SJSA1 (cell line): ENCODE results near the gene DOC2B. TPM values are rescaled to one million over a fixed set of nuclear protein-coding genes. Genes with fewer than 3 reads are reported as not detected.
"Not testable (repeated sequence)": the region's sequence is repeated elsewhere in the genome, so short reads cannot be mapped to it uniquely, and the experiment has no call there.

ENCODE experiments used
- DNase-seq, 2 experiments: peaks; one replicate each; pipeline ENCODE4 v3.0.0-alpha.2; 2015 to 2020; ENCODE audit warnings: low spot score in 2 of 2, low read depth in 1 of 2
- H3K27ac ChIP-seq: fragments of 250-450 bp; sonication (Bioruptor Pico); 2 replicates; pipeline ENCODE4 v1.5.1; 2020; ENCODE audit warnings: mild to moderate bottlenecking, moderate library complexity
- H3K27me3 ChIP-seq: fragments of 250-450 bp; sonication (Bioruptor Pico); replicated peaks from 2 replicates; pipeline ENCODE4 v1.5.1; 2020; ENCODE audit warnings: mild to moderate bottlenecking, moderate library complexity
- H3K36me3 ChIP-seq: fragments of 250-450 bp; sonication (Bioruptor Pico); 2 replicates; pipeline ENCODE4 v1.5.1; 2020; ENCODE audit warnings: mild to moderate bottlenecking
- H3K4me1 ChIP-seq: fragments of 250-450 bp; sonication (Bioruptor Pico); replicated peaks from 2 replicates; pipeline ENCODE4 v1.6.1; 2021; ENCODE audit warnings: mild to moderate bottlenecking
- H3K4me3 ChIP-seq: fragments of 250-450 bp; sonication (Bioruptor Pico); 2 replicates; pipeline ENCODE4 v1.5.1; 2020; ENCODE audit warnings: mild to moderate bottlenecking
- H3K9me3 ChIP-seq: fragments of 250-450 bp; sonication (Bioruptor Pico); replicated peaks from 2 replicates; pipeline ENCODE4 v1.5.1; 2020; ENCODE audit warnings: mild to moderate bottlenecking
- total RNA-seq: library from RNA; depleted of rRNA; stranded (reverse); fragments of >200 nt; shearing (Covaris generic); gene quantifications from 2 replicates; pipeline ENCODE4 v1.2.3, GENCODE V29; 2014

The DOC2B gene
- total RNA-seq, 1 experiment from 2014 or later = not detected

DNA sequence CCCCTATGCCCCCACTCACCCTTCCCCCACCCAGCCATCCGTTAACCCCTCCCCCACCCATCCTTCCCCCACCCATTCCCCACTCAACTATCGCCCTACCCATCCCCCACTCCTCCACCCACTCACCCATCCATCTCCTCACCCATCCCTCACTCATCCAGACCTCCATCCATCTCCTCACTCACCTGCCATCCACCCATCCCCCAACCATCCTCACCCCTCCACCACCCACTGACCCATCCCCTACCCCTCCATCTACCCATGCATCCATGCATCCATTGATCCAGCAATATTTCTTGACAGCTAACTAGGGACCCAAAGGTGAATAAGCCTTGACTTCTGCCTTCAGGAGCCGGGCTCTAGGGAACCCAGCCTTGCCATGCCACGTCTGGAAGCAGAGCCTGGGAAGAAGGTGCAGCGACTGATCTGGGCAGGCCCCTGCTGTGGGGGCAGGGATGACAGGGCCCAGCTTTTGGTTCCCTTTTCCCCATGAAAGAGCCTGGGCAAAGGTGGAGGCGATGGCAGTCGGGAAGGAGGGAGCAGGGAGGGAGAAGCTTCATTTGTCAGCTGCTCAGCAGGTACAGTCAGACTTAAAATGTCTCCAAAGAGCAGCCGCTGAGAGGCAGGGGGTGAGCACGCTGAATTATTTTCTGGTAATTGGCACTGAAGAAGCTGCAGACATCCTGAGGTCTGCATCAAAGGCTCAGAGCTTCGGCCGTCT lies 23.1 kb upstream of the DOC2B start:
- Histone ChIP-seq H3K4me3 (no peak overlapping the region), H3K4me1 (no peaks in the 10 kb centered on the region), H3K9me3 (no peaks in the 10 kb centered on the region), H3K36me3 (no peaks in the 10 kb centered on the region), H3K27ac (no peak overlapping the region), H3K27me3 (peaks cover 5% of the 10 kb centered on the region)
- no peak for DNase-seq

DNA sequence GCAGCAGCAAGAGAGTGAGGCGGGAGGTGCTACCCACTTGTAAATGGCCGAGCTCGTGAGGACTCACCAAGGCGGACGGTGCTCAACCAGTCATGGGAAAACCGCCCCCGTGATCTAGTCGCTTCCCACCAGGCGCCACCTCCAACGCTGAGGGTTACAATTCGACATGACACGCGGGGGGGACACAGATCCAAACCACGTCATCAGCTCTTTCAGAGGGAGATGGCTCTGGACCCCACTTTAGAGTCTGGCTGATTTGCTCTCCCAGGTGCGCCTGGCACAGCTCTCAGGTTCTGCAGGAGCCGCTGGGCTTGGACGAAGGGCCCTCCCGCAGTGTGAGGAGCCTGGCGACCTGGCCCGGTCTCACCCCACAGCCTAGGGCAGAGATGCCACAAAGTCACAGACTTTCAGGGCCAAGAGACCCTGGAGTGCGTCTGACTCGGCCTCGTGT lies 21.1 kb upstream of the DOC2B start:
- no peaks in the 10 kb centered on the region for H3K4me1 ChIP-seq
- no peaks in the 10 kb centered on the region; the same call in 1 of the 2 replicates for H3K27me3 ChIP-seq
- H3K4me3 ChIP-seq = no peak overlapping the region
- H3K27ac ChIP-seq = no peak overlapping the region
- H3K9me3 ChIP-seq = no peaks in the 10 kb centered on the region
- H3K36me3 ChIP-seq = no peaks in the 10 kb centered on the region
- DNase-seq = no peak

DNA sequence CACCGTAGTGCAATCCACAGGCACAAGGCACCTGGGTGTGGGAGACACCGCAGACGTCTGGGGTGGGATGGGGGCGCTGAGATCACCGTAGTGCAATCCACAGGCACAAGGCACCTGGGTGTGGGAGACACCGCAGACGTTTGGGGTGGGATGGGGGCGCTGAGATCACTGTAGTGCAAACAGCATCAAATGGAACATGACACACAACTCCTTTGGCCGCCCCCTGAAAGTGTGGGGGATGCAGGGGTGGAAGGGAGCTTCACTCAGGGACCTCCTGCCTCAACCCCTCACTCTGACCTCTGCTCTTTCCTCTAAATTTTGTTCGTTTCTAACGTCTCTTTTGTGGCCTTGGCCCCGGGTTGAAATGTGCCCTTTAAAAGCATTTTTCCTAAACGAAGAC lies 20.3 kb upstream of the DOC2B start:
- DNase-seq, H3K27me3 ChIP-seq, H3K27ac ChIP-seq, H3K4me1 ChIP-seq, H3K4me3 ChIP-seq, H3K9me3 ChIP-seq, H3K36me3 ChIP-seq: not testable (repeated sequence)

DNA sequence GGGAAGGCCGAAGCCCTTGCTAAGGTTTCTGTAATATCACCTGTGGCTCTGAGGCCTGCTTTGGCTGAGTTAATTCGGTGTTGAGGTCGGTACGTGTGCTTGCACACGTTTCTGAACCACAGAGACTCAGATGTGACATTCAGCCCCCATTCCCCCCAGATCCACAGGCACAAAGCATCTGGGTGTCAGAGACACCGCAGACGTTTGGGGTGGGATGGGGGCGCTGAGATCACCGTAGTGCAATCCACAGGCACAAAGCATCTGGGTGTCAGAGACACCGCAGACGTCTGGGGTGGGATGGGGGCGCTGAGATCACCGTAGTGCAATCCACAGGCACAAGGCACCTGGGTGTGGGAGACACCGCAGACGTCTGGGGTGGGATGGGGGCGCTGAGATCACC lies 19.8 kb upstream of the DOC2B start:
- not testable (repeated sequence) for H3K36me3 ChIP-seq, H3K27ac ChIP-seq, H3K27me3 ChIP-seq, DNase-seq, H3K9me3 ChIP-seq, H3K4me1 ChIP-seq, H3K4me3 ChIP-seq

DNA sequence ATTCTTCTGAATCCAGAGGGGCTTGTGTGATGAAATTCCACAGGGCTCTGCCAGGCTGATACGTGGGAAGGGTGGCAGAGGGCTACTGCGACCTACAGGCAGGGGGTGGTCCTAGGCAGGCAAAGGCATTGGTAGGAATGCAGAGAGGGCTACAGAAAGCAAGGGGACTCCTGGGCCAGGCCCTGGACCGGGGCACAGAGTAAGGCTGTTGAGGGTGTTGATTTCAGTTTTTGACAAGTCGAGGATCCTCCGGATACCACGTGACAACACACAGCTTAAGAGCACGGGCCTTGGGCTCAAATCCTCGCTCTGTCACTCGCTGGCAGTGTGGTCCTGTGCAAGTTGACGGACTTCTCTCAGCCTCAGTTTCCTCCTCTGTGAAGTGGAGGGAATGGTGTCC lies 19.1 kb upstream of the DOC2B start:
- no peak overlapping the region for H3K4me3 ChIP-seq
- H3K9me3 ChIP-seq = no peaks in the 10 kb centered on the region
- no peaks in the 10 kb centered on the region for H3K36me3 ChIP-seq
- no peaks in the 10 kb centered on the region for H3K4me1 ChIP-seq
- no peaks in the 10 kb centered on the region for H3K27me3 ChIP-seq
- H3K27ac ChIP-seq = no peak overlapping the region
- no peak for DNase-seq

DNA sequence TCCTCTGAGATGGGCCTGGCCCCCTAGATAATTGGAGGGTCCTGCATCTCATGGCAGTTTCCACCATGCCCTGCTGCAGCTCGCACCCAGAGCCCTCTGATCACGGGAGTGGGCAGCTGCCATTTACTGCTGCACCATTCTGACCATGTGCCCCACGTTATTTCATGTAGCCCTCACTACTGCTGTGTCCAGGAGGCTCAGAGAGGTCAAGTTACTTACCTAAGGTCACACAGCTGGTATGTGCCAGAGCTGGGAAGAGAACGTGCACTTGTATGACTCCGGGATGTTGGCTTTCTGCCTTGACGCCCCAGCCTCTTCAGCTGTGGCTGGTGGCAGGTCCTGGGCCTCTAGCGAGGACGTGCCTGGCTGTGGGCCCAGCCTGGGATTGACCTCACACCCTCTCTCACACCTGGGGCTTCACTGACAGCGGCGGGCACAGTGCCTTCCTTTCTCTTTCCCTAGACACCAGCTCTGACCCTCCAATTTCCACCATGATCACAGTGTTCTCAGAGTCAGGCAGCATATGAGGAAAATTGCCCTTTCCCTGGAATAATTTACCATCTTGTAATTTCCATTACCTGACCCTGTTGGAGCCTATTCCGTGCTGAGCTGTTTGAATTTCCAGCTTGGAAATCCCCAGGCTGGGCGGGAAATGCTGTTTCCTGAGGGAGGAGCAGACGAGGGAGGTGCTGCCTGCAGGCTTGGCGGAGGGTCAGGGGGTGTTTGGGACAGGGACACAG lies 18.5 kb upstream of the DOC2B start:
- Histone ChIP-seq H3K4me1 (no peaks in the 10 kb centered on the region), H3K27me3 (no peaks in the 10 kb centered on the region), H3K9me3 (no peaks in the 10 kb centered on the region), H3K36me3 (no peaks in the 10 kb centered on the region), H3K4me3 (no peak overlapping the region), H3K27ac (no peak overlapping the region)
- DNase-seq = no peak

DNA sequence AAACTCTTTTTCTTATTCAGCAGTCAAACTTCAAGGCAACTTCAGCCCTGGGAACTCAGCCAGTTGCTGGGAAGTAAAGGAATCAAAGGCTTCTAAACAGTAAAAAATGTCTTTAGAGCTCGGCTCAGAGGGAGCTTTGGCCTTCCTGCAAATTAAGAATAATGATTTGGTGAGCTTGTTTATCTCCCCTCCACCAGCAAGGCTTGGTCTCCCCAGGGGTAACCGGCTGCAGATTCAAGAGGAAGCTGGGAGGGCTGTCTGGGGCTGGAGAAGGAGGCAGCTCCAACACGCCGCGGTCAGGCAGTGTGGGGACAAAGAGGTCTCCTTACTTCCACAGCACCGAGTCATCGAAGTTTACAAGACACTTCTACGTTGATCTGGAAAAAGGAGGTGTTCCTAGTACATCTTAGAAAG lies 17.7 kb upstream of the DOC2B start:
- no peak for DNase-seq
- Histone ChIP-seq H3K36me3 (no peaks in the 10 kb centered on the region), H3K27me3 (no peaks in the 10 kb centered on the region), H3K4me1 (no peaks in the 10 kb centered on the region), H3K4me3 (no peak overlapping the region), H3K9me3 (no peaks in the 10 kb centered on the region), H3K27ac (no peak overlapping the region)

DNA sequence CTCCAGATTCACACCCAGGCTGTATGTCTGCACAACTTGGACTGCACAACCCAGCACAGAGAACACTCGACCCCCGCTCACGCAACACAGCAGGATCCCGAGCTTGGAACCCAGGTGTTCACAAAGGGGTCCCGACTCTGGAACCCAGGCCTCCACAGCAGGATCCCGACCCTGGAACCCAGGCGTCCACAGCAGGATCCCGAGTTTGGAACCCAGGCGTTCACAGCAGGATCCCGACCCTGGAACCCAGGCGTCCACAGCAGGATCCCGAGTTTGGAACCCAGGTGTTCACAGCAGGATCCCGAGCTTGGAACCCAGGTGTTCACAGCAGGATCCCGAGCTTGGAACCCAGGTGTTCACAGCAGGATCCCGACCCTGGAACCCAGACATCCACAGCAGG lies 16.8 kb upstream of the DOC2B start:
- H3K4me1 ChIP-seq, H3K36me3 ChIP-seq, H3K27ac ChIP-seq, H3K4me3 ChIP-seq, H3K27me3 ChIP-seq, H3K9me3 ChIP-seq, DNase-seq: not testable (repeated sequence)

DNA sequence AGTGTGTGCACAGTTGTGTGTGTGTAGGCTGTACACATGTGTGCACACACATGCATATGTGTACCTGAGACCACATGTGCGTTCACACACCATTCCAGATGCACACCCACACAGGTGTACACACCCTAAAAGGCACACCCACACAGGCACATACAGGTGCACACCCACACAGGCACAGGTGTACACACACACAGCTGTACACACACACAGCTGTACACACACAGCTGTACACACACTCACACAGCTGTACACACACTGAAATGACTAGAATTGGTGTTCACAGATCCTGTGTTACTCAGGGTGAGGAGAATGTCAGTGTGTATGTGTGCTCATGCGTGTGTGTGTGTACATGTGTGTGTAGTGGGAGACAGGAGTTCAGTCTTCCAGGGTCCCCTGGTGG lies 15.9 kb upstream of the DOC2B start:
- Histone ChIP-seq H3K27me3 (no peaks in the 10 kb centered on the region), H3K4me1 (no peaks in the 10 kb centered on the region), H3K4me3 (no peak overlapping the region), H3K9me3 (no peaks in the 10 kb centered on the region; the same call in 1 of the 2 replicates), H3K27ac (no peak overlapping the region), H3K36me3 (no peaks in the 10 kb centered on the region)
- DNase-seq = no peak

DNA sequence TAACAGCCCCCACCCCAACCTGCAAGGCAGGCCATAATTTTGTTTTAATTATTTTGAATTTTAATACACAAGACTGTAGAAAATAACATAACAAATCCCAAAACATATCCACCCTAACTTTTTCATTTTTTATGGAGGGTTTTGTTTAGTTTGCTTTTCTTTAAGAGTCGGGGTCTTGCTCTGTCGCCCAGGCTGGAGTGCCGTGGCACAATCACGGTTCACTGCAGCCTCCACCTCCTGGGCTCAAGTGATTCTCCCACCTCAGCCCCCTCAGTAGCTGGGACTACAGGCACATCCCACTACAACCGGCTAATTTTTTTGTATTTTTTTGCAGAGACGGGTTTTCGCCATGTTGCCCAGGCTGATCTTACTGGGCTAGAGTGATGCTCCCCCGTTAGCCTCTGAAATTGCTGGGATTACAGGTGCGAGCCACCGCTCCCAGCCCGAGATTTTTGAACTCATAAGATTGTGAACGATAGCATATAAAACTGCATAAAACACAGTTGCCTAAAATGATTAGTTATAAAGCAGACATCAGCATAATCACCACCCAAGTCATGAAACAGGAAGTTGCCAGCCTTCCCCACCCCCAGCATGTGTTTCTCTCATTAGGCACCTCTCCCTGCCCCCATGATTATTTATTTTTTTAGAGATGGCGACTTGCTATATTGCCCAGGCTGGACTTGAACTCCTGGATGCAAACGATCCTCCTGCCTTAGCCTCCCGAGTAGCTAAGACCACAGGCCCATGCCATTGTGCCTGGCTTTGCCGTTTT lies 13.6 kb upstream of the DOC2B start:
- Histone ChIP-seq H3K36me3 (no peaks in the 10 kb centered on the region), H3K27me3 (no peaks in the 10 kb centered on the region), H3K9me3 (no peaks in the 10 kb centered on the region; the same call in 1 of the 2 replicates), H3K4me3 (no peak overlapping the region), H3K27ac (no peak overlapping the region), H3K4me1 (no peaks in the 10 kb centered on the region)
- DNase-seq = no peak

DNA sequence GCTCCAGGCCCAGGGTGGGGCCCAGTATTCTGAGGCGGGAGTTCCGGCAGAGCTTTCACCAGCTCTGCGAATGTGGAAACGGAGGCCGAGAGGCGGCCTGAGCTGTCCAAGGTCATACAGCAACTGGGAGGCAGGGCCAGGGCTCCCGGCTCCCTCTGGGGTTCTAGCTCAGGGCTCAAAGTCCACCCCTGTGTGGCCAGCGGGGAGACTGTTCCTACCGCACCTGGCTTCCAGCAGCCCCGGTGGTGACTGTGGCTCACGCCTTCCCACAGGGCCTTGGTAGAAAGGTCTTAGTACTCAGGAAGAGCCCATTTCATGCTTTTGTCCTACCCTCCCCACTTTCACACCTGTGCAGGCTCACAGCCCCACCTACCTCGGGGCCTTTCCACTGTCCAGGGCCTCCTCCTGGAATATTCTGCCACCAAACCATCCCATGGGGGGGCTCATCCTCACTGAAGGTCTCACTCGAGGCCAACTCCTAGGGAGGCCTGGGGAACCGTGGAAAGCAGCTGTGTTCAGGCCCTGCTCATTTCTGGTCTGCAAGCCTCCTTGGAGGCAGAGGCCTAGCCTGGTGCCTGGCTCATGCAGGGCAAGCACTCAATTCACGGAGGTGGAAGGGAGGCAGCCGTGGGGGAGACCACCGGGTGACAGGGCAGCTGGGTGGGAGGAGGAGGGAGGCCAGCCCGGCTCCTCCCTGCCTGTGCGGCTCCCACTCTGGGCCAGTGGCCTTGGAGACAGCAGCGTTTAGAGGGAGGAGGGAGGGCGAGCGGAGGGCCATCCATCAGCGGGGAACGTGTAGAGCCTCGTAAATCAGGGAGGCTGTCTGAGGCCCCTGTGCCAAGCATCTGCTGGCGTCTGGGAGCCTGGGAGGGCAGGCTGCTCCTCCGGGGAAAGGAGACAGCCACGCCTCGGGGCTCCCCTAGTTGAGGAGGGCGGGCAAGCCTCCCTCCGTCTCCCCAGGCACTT lies 12.7 kb upstream of the DOC2B start:
- Histone ChIP-seq H3K36me3 (no peaks in the 10 kb centered on the region), H3K9me3 (no peaks in the 10 kb centered on the region; the same call in 1 of the 2 replicates), H3K4me3 (no peak overlapping the region), H3K27me3 (no peaks in the 10 kb centered on the region), H3K27ac (no peak overlapping the region), H3K4me1 (no peaks in the 10 kb centered on the region)
- DNase-seq = no peak

DNA sequence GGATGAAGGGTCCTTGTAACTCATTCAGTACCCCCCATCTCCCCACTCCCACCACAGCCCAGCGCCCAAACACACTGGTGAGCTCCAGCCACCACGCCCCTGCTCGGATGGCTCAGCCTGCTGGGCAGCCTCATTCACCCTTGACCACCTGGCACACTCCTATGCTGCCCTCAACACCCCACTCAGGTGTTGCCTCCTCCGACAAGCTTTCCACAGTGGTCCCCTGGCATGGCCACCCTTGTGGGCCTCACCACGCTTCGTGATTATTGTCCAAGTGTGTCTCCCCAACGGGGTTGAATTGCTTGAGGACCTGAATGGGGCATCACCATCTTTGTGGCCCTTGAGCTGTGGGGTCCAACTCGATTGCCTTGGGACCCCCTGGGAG lies 12.0 kb upstream of the DOC2B start:
- Histone ChIP-seq H3K27me3 (no peaks in the 10 kb centered on the region), H3K4me3 (no peak overlapping the region), H3K27ac (no peak overlapping the region), H3K9me3 (no peaks in the 10 kb centered on the region; the same call in 1 of the 2 replicates), H3K36me3 (no peaks in the 10 kb centered on the region), H3K4me1 (no peaks in the 10 kb centered on the region)
- DNase-seq = no peak
